IMR-90 (cell line): ENCODE results near the gene PTK7. TPM values are rescaled to one million over a fixed set of nuclear protein-coding genes. Genes with fewer than 3 reads are reported as not detected.

Experiments used
- ATAC-seq: fragments of 200-7000 bp; cut with Tn5 transposase; 2 replicates; pipeline ENCODE4 v1.9.1; 2020; ENCODE audit warnings: low read depth, mild to moderate bottlenecking, moderate library complexity
- BruUV-seq: library from RNA; stranded (reverse); fragments of 400-500 nt; replicated peaks from 2 replicates; lab custom pipeline; 2021; lab: Mats Ljungman, UMichigan
- CTCF ChIA-PET: fragments of 300-600 bp; formaldehyde crosslinking; extraction: SDS; loops from one replicate; lab custom pipeline; 2021; ENCODE audit warnings: antibody characterized with exemption; lab: Yijun Ruan, JAX
- POLR2A ChIA-PET: fragments of 300-600 bp; sonication (Branson Sonifier 250); formaldehyde crosslinking; loops from one replicate; lab custom pipeline; 2022; ENCODE audit warnings: antibody characterized with exemption; ENCODE audit not compliant: unreplicated experiment; lab: Charles Lee
- DNase-seq: peaks from one replicate; pipeline ENCODE4 v3.0.0; 2013
- H2AFZ ChIP-seq: replicated peaks from 2 replicates; pipeline ENCODE3; 2013; ENCODE audit warnings: low read length, mild to moderate bottlenecking; ENCODE audit not compliant: poor library complexity
- H2AK5ac ChIP-seq: 2 replicates; pipeline ENCODE4 v1.6.1; 2013; ENCODE audit warnings: low read depth, low read length, inconsistent platforms
- H2AK9ac ChIP-seq: replicated peaks from 2 replicates; pipeline ENCODE3; 2013; ENCODE audit warnings: mild to moderate bottlenecking, low read depth, low read length, moderate library complexity; ENCODE audit not compliant: poor library complexity
- H2BK120ac ChIP-seq: 2 replicates; pipeline ENCODE4 v1.6.1; 2013; ENCODE audit warnings: low read depth, low read length, inconsistent platforms
- H2BK15ac ChIP-seq: 3 replicates; pipeline ENCODE4 v1.6.1; 2013; ENCODE audit warnings: low read depth, low read length, inconsistent platforms
- H2BK20ac ChIP-seq: 2 replicates; pipeline ENCODE4 v1.6.1; 2013; ENCODE audit warnings: low read depth, mild to moderate bottlenecking, inconsistent platforms, low read length, moderate library complexity
- H2BK5ac ChIP-seq: 2 replicates; pipeline ENCODE4 v1.6.1; 2013; ENCODE audit warnings: mild to moderate bottlenecking, low read depth, low read length, inconsistent platforms; ENCODE audit not compliant: poor library complexity, severe bottlenecking
- H3K14ac ChIP-seq: replicated peaks from 2 replicates; pipeline ENCODE4 v1.6.1; 2013; ENCODE audit warnings: low read depth, low read length, inconsistent platforms
- H3K18ac ChIP-seq: 2 replicates; pipeline ENCODE4 v1.6.1; 2013; ENCODE audit warnings: low read depth, low read length, control low read depth
- H3K23ac ChIP-seq: 2 replicates; pipeline ENCODE4 v1.6.1; 2013; ENCODE audit warnings: low read depth, low read length, inconsistent platforms
- H3K27ac ChIP-seq: 2 replicates; pipeline ENCODE4 v1.5.1; 2013; ENCODE audit warnings: mild to moderate bottlenecking, control low read depth, low read length; ENCODE audit not compliant: insufficient read depth
- H3K27me3 ChIP-seq: 2 replicates; pipeline ENCODE4 v1.6.1; 2013; ENCODE audit warnings: low read length; ENCODE audit not compliant: control insufficient read depth, insufficient read depth
- H3K36me3 ChIP-seq: 2 replicates; pipeline ENCODE4 v1.6.1; 2013; ENCODE audit warnings: low read length, mixed read lengths; ENCODE audit not compliant: control insufficient read depth, insufficient read depth
- H3K4ac ChIP-seq: 2 replicates; pipeline ENCODE4 v1.6.1; 2013; ENCODE audit warnings: low read depth, low read length, inconsistent platforms
- H3K4me1 ChIP-seq: 2 replicates; pipeline ENCODE4 v1.6.1; 2013; ENCODE audit warnings: low read length, mixed read lengths; ENCODE audit not compliant: control insufficient read depth, insufficient read depth
- H3K4me2 ChIP-seq: 2 replicates; pipeline ENCODE4 v1.6.1; 2013; ENCODE audit warnings: low read depth, mild to moderate bottlenecking, control low read depth, low read length, moderate library complexity
- H3K4me3 ChIP-seq: 2 replicates; pipeline ENCODE4 v1.5.1; 2013; ENCODE audit warnings: low read depth, mild to moderate bottlenecking, control low read depth, low read length, moderate library complexity; ENCODE audit not compliant: insufficient read depth
- H3K56ac ChIP-seq: 2 replicates; pipeline ENCODE4 v1.6.1; 2013; ENCODE audit warnings: low read length, inconsistent platforms; ENCODE audit not compliant: insufficient read depth; ENCODE audit errors: extremely low read depth
- H3K79me1 ChIP-seq, 2 experiments: 2 replicates each; pipeline ENCODE4 v1.6.1; 2013; ENCODE audit warnings: low read length in 2 of 2, inconsistent platforms in 1 of 2, low read depth in 1 of 2
- H3K9ac ChIP-seq: 2 replicates; pipeline ENCODE4 v1.6.1; 2013; ENCODE audit warnings: low read depth, low read length, control low read depth
- H3K9me1 ChIP-seq: 2 replicates; pipeline ENCODE4 v1.6.1; 2013; ENCODE audit warnings: low read length, inconsistent platforms; ENCODE audit not compliant: insufficient read depth
- H3K9me3 ChIP-seq: 2 replicates; pipeline ENCODE4 v1.6.1; 2013; ENCODE audit warnings: low read length; ENCODE audit not compliant: control insufficient read depth, insufficient read depth
- H4K20me1 ChIP-seq: 2 replicates; pipeline ENCODE4 v1.6.1; 2013; ENCODE audit warnings: low read length, inconsistent platforms; ENCODE audit not compliant: insufficient read depth
- H4K5ac ChIP-seq: 2 replicates; pipeline ENCODE4 v1.6.1; 2013; ENCODE audit warnings: mild to moderate bottlenecking, low read depth, low read length, control low read depth
- H4K8ac ChIP-seq, 2 experiments: 2 replicates each; pipeline ENCODE4 v1.6.1; 2013; ENCODE audit warnings: low read depth in 2 of 2, low read length in 2 of 2, control low read depth in 1 of 2, inconsistent platforms in 1 of 2
- H4K91ac ChIP-seq: 2 replicates; pipeline ENCODE4 v1.6.1; 2013; ENCODE audit warnings: low read depth, low read length, inconsistent platforms; ENCODE audit not compliant: insufficient read depth
- BHLHE40 ChIP-seq: fragments of 150-350 bp; IDR thresholded peaks from 2 replicates; pipeline ENCODE4 v1.6.1; 2016; ENCODE audit warnings: mild to moderate bottlenecking, low read depth, low read length
- CEBPB ChIP-seq: IDR thresholded peaks from 2 replicates; pipeline ENCODE4 v1.6.1; 2012; ENCODE audit warnings: low read depth, low read length, improper control_type of control experiment
- CHD1 ChIP-seq: IDR thresholded peaks from 2 replicates; pipeline ENCODE4 v1.6.1; 2012; ENCODE audit warnings: low read depth, low read length, improper control_type of control experiment
- CTCF ChIP-seq: conservative IDR thresholded peaks from 2 replicates; pipeline ENCODE4 v1.5.1; 2012; ENCODE audit warnings: mild to moderate bottlenecking, low read depth, low read length, improper control_type of control experiment
- ELK1 ChIP-seq: fragments of 150-350 bp; IDR thresholded peaks from 2 replicates; pipeline ENCODE4 v1.6.1; 2016; ENCODE audit warnings: low read depth, mild to moderate bottlenecking, low read length, moderate library complexity, borderline replicate concordance
- FOS ChIP-seq: fragments of 150-350 bp; IDR thresholded peaks from 2 replicates; pipeline ENCODE4 v1.6.1; 2016; ENCODE audit warnings: low read depth, low read length
- MAFK ChIP-seq: IDR thresholded peaks from 2 replicates; pipeline ENCODE4 v1.6.1; 2012; ENCODE audit warnings: low read depth, low read length, improper control_type of control experiment
- MAZ ChIP-seq: IDR thresholded peaks from 2 replicates; pipeline ENCODE4 v1.6.1; 2012; ENCODE audit warnings: low read depth, mild to moderate bottlenecking, low read length, improper control_type of control experiment, moderate library complexity, borderline replicate concordance
- MXI1 ChIP-seq: IDR thresholded peaks from 2 replicates; pipeline ENCODE4 v1.6.1; 2012; ENCODE audit warnings: low read depth, mild to moderate bottlenecking, low read length, moderate library complexity, borderline replicate concordance
- NFE2L2 ChIP-seq: fragments of 150-350 bp; IDR thresholded peaks from 2 replicates; pipeline ENCODE4 v1.6.1; 2016; ENCODE audit warnings: low read depth, mild to moderate bottlenecking, low read length
- POLR2A ChIP-seq: IDR thresholded peaks from 2 replicates; pipeline ENCODE4 v1.6.1; 2012; ENCODE audit warnings: mild to moderate bottlenecking, low read depth, low read length
- RAD21 ChIP-seq: IDR thresholded peaks from 2 replicates; pipeline ENCODE4 v1.6.1; 2012; ENCODE audit warnings: low read length, improper control_type of control experiment
- RCOR1 ChIP-seq: IDR thresholded peaks from 2 replicates; pipeline ENCODE4 v1.6.1; 2012; ENCODE audit warnings: mild to moderate bottlenecking, low read length, improper control_type of control experiment; ENCODE audit not compliant: insufficient replicate concordance
- RFX5 ChIP-seq: IDR thresholded peaks from 2 replicates; pipeline ENCODE4 v1.8.0; 2012; ENCODE audit warnings: low read depth, mild to moderate bottlenecking, low read length, moderate library complexity
- SMC3 ChIP-seq: fragments of 150-350 bp; IDR thresholded peaks from 2 replicates; pipeline ENCODE4 v1.6.1; 2016; ENCODE audit warnings: low read depth, mild to moderate bottlenecking, antibody characterized with exemption, low read length, moderate library complexity
- WGBS, 2 experiments: methylation state at CpG; one replicate each; pipeline versions ENCODE4 v1.1.5 to v1.1.7; 2013; ENCODE audit warnings: missing lambda C conversion rate in 2 of 2; ENCODE audit not compliant: insufficient read length in 1 of 2; ENCODE audit errors: extremely low coverage in 2 of 2; 5-methylcytosine and 5-hydroxymethylcytosine counted together
- dilution Hi-C: fragments of 300-500 bp; cut with HindIII; formaldehyde crosslinking; loops from one replicate; pipeline ENCODE4 v1.14.3; 2018; ENCODE audit warnings: low sequenced_read_pairs; ENCODE audit not compliant: unreplicated experiment
- in situ Hi-C: fragments of 300-500 bp; cut with MboI; formaldehyde crosslinking; loops from 3 replicates; pipeline ENCODE4 v1.14.3; 2019; ENCODE audit warnings: low sequenced_read_pairs, inconsistent platforms, mixed read lengths
- intact Hi-C: fragments of 100-400 bp; cut with micrococcal nuclease; formaldehyde crosslinking; loops from 2 replicates; pipeline ENCODE4 v1.10.0; 2022
- polyA plus RNA-seq, 3 experiments: library from polyadenylated mRNA; depleted of rRNA; stranded (reverse); fragments of >200 nt; gene quantifications; 2 replicates each; pipeline ENCODE4 v1.2.3, GENCODE V29; 2012; ENCODE audit warnings: low replicate concordance in 1 of 3
- total RNA-seq: library from RNA; depleted of rRNA; stranded (reverse); fragments of >200 nt; gene quantifications from 2 replicates; pipeline ENCODE4 v1.2.3, GENCODE V29; 2012
- TF ChIP-seq, protein P1 (sequence below): fragments of 150-350 bp; IDR thresholded peaks from 2 replicates; pipeline ENCODE4 v1.6.1; 2017; ENCODE audit warnings: mild to moderate bottlenecking, antibody characterized with exemption, low read length, low read depth

The PTK7 gene
- total and polyA plus RNA-seq, 2 of the 4 experiments (the other 2 are of a cell fraction): 47.1 to 142 TPM

DNA sequence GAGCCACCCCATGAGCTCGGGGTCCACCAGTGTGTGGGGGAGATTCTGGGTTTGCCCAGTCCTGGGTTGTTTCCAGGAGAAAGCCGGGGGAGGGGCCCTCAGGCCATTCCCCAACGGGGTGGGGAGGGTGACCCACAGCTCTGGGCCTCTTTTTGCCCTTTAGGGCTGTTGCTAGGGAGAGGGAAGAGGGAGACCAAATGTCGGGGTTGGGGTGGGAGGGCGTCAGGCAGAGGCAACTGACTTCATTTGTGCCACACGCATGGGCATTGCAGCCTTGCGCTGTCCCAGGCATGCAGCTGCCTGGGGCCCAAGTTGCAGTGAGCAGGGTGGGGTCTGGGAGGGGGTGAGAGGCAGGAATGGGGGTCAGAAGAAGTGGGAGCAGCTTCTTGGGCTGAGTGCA, 103.9 kb downstream of the PTK7 start:
- Histone ChIP-seq H3K79me1 (peaks cover 25 to 69% of the 10 kb centered on the region in 2 experiments), H4K91ac (no peak overlapping the region), H3K27ac (no peak overlapping the region), H3K4ac (no peak overlapping the region), H3K9me3 (no peaks in the 10 kb centered on the region), H3K56ac (no peak overlapping the region), H2BK15ac (no peak overlapping the region), H4K5ac (no peak overlapping the region), H2BK5ac (no peak overlapping the region), H2AFZ (no peak overlapping the region), H3K18ac (no peak overlapping the region), H3K9me1 (peaks cover 10% of the 10 kb centered on the region), H3K27me3 (no peaks in the 10 kb centered on the region), H3K4me1 (peaks cover 8% of the 10 kb centered on the region), H2AK5ac (no peak overlapping the region), H3K9ac (no peak overlapping the region), H4K20me1 (peaks cover 17% of the 10 kb centered on the region), H3K23ac (no peak overlapping the region), H3K4me2 (no peak overlapping the region), H3K14ac (no peak overlapping the region), H3K4me3 (no peak overlapping the region), H2AK9ac (no peak overlapping the region), H2BK20ac (no peak overlapping the region), H4K8ac (no peak overlapping the region), H2BK120ac (no peak overlapping the region), H3K36me3 (peaks cover 47% of the 10 kb centered on the region)
- ChIA-PET POLR2A (no interaction called here), CTCF (no interaction called here)
- intact Hi-C loops (no loop called here), in situ Hi-C loops (no loop called here), dilution Hi-C loops (no loop called here)
- ATAC-seq (no peak), DNase-seq (no peak)
- BruUV-seq: no TSS peak
- TF ChIP-seq POLR2A: no peak
- no peak for TF ChIP-seq FOS
- no peak for TF ChIP-seq RFX5
- TF ChIP-seq MAZ: no peak
- TF ChIP-seq RCOR1: no peak
- no peak for TF ChIP-seq ELK1
- TF ChIP-seq CHD1: no peak
- no peak for TF ChIP-seq MXI1
- no peak for TF ChIP-seq RAD21
- no peak for TF ChIP-seq BHLHE40
- TF ChIP-seq CTCF: no peak
- TF ChIP-seq, protein P1, sequence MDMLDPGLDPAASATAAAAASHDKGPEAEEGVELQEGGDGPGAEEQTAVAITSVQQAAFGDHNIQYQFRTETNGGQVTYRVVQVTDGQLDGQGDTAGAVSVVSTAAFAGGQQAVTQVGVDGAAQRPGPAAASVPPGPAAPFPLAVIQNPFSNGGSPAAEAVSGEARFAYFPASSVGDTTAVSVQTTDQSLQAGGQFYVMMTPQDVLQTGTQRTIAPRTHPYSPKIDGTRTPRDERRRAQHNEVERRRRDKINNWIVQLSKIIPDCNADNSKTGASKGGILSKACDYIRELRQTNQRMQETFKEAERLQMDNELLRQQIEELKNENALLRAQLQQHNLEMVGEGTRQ: no peak
- no peak for TF ChIP-seq MAFK
- no peak for TF ChIP-seq NFE2L2
- no peak for TF ChIP-seq CEBPB
- TF ChIP-seq SMC3: no peak
- WGBS, 2 experiments: 100% methylated on average over 1 of the region's 7 CpGs; no CpG with 5 or more reads in 1 of the 2 experiments
